Measurements from ENCODE around the gene GLCCI1.

The GLCCI1 gene

DNA sequence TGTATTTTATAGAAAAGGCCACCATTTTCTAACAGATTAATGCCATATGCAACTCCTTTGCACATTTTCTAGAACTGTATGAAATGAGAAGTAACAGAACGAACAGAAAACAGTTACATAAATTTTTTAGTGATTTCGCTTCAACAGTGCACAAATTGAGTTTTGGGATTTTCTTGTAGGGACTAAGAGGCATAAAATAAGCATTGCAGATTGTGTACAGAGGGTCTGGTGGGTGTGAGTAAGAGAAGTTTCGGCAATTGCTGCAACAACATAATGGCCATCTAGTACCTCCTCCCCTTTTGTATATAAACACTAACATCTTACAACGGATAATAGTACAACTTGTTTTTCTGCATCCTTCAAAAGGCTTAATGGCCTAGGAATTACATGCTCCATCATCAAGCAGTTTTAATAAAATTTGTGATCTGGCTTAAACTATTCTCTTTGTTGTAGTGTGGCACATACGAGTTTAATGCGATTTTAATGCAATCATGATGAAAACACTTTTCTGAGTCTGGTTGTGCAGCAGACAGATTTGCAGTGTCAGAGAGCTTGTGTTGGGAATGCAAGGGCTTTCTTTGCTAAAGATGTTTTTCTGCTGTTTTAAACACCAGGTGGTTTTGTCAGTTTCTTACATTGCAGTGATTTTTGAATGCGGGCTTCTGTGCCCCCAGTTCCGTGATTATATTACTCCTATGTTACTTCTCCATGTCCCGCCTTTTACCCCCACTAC, 2.9 kb downstream of the GLCCI1 start:
- Histone ChIP-seq H3K9me3 (ENCODE audit: severe bottlenecking) (no peaks in the 10 kb centered on the region), H3K27me3 (ENCODE audit: insufficient read depth, low read depth, severe bottlenecking) (no peaks in the 10 kb centered on the region), H3K4me3 (ENCODE audit: low read depth, low read length) (peak overlapping the region; percentile 99), H3K27ac (no peak overlapping the region), H3K36me3 (no peaks in the 10 kb centered on the region)
- DNase-seq = no peak
- TF ChIP-seq, protein P1, sequence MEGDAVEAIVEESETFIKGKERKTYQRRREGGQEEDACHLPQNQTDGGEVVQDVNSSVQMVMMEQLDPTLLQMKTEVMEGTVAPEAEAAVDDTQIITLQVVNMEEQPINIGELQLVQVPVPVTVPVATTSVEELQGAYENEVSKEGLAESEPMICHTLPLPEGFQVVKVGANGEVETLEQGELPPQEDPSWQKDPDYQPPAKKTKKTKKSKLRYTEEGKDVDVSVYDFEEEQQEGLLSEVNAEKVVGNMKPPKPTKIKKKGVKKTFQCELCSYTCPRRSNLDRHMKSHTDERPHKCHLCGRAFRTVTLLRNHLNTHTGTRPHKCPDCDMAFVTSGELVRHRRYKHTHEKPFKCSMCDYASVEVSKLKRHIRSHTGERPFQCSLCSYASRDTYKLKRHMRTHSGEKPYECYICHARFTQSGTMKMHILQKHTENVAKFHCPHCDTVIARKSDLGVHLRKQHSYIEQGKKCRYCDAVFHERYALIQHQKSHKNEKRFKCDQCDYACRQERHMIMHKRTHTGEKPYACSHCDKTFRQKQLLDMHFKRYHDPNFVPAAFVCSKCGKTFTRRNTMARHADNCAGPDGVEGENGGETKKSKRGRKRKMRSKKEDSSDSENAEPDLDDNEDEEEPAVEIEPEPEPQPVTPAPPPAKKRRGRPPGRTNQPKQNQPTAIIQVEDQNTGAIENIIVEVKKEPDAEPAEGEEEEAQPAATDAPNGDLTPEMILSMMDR (IDR thresholded peaks at IDR 0.05; ENCODE audit: low read depth, low read length) = no peak

DNA sequence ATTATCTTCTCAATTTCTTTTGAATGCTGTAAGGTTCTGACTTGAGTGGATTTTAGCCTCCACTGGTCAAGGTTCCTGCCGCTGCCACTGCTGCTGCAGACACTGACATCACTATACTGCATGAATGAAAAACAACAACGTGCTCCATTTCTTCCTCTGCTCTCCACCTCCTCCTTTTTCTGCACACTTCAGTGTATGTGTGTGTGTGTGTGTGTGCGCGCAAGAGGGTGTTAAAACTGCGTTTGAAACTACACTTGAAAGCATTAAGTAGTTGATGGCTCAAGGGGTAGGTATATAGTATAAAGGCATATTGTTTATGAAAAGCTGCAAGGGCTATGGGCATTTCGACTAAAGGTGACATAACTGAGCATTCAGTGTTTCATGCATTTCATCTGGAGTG, 3.5 kb downstream of the GLCCI1 start:
- Histone ChIP-seq H3K4me3 (ENCODE audit: low read depth, low read length) (peak overlapping the region; percentile 99; the same call in 1 of the 2 replicates), H3K9me3 (ENCODE audit: severe bottlenecking) (no peaks in the 10 kb centered on the region), H3K27me3 (ENCODE audit: insufficient read depth, low read depth, severe bottlenecking) (no peaks in the 10 kb centered on the region), H3K36me3 (no peaks in the 10 kb centered on the region), H3K27ac (no peak overlapping the region)
- no peak for DNase-seq
- TF ChIP-seq, protein P1 (IDR thresholded peaks at IDR 0.05; ENCODE audit: low read depth, low read length) = no peak

DNA sequence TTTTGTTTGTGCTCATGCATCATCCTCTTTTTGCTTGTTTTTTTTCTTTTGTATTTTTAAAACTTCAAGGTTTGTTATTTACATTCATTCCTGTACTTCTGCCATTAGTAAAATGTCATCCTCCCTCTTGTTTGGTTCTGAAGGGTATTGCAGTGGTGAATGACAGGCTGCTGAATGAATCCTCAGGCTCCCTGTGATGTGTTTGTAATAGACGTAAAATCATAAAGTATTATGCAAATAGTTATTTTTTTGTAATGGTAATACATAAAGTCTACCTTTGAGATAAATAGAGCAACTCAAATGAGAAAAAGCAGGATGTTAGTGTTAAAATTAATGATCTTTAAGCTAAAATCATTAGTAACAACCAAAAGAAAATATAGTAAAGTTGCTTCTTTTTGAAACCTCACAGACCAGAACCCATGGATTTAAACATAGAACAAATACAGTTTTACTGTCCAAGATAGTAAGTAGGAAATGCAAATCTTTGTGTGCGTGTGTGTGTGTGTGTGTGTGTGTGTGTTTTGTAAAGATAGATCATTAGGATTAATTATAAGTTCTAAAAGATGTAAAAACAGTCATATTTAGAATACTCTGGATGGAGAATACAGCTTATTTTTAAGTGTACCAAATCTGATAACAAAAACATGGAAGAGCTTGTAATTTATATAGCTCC, 4.5 kb downstream of the GLCCI1 start:
- Histone ChIP-seq H3K4me3 (ENCODE audit: low read depth, low read length) (no peak overlapping the region), H3K36me3 (no peaks in the 10 kb centered on the region), H3K27ac (no peak overlapping the region), H3K27me3 (ENCODE audit: insufficient read depth, low read depth, severe bottlenecking) (no peaks in the 10 kb centered on the region), H3K9me3 (ENCODE audit: severe bottlenecking) (no peaks in the 10 kb centered on the region)
- DNase-seq = no peak
- TF ChIP-seq, protein P1 (IDR thresholded peaks at IDR 0.05; ENCODE audit: low read depth, low read length) = no peak

DNA sequence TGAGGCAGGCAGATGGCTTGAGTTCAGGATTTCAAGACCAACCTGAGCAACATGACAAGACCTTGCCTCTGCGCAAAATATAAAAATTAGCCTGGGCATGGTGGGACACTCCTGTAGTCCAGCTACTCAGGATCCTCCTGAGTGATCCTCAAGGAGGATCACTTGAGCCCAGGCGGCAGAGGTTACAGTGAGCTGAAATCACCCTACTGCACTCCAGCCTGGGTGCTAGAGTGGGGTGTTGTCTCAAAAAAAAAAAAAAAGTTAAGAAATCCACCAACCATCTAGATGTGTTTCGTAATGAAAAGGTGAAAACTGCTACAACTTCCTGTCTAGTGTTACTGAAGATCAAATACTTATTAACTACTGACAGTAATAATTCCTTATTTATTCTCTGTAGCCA, 8.1 kb downstream of the GLCCI1 start:
- H3K27ac ChIP-seq = no peak overlapping the region
- no peak for DNase-seq
- no peak overlapping the region for H3K4me3 ChIP-seq (ENCODE audit: low read depth, low read length)
- TF ChIP-seq, protein P1 (IDR thresholded peaks at IDR 0.05; ENCODE audit: low read depth, low read length) = no peak
- no peaks in the 10 kb centered on the region for H3K9me3 ChIP-seq (ENCODE audit: severe bottlenecking)
- no peaks in the 10 kb centered on the region for H3K27me3 ChIP-seq (ENCODE audit: insufficient read depth, low read depth, severe bottlenecking)
- no peaks in the 10 kb centered on the region for H3K36me3 ChIP-seq

DNA sequence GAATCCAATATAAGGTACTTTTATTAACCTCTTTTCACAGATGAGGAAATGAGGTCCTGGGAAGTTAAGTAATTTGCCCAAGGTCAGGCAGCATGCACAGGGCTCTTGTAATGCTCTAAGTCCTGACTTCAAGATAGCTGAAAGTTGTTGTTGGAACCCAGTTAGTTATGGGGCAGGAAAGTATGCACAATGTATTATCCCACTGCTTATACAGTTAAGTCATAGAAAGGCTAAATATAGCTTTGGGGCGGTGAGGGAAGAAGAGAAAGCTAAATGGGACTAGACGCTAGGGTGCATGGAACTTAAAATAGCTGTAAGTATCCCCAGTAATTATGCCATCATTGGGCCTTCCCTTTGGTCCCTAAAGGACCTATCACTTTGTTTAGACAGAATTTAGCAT, 9.2 kb downstream of the GLCCI1 start:
- no peak for DNase-seq
- no peak overlapping the region for H3K4me3 ChIP-seq (ENCODE audit: low read depth, low read length)
- TF ChIP-seq, protein P1 (IDR thresholded peaks at IDR 0.05; ENCODE audit: low read depth, low read length) = no peak
- no peaks in the 10 kb centered on the region for H3K27me3 ChIP-seq (ENCODE audit: insufficient read depth, low read depth, severe bottlenecking)
- no peak overlapping the region for H3K27ac ChIP-seq
- H3K9me3 ChIP-seq (ENCODE audit: severe bottlenecking) = no peaks in the 10 kb centered on the region
- no peaks in the 10 kb centered on the region for H3K36me3 ChIP-seq
